HG03060 (cell line): ENCODE measurements around the gene MYO5A.
"Not testable (repeated sequence)": the region's sequence is repeated elsewhere in the genome, so short reads cannot be mapped to it uniquely, and the experiment has no call there.

Experiments used
- ATAC-seq: cut with Tn5 transposase; IDR thresholded peaks from one replicate; pipeline ENCODE4 v1.9.1; 2021; ENCODE audit warnings: low read depth, moderate number of reproducible peaks; ENCODE audit not compliant: unreplicated experiment

The MYO5A gene

GRCh38 chr15:52466716-52467115, 62.0 kb downstream of the MYO5A start:
- ATAC-seq: no peak

DNA sequence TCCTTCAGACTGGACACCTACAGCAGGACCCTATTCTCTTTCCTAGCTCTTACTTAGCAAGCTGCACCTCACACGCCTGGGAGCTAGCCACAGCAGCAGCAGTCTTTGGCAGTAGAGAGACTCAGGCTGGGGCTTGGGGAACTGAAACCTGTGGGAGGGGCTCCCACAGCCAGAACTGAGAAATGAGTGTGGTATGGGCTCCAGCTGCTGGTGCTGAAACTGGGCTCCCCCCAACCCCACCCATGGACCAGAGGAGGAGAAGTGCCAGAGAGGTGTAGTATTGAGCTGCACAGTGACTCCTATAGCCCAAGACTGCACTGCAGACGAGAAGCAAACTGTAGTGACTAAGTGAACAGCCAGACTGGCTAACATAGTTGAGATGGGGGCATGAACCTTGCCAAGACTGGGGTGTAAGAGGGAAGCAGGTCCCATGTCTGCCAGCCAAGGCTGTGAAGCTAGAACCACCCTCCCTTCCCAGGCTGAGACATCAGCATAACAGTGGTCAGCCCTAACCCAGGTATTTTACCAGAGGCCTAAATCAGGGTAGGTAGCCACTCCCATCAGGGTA, 62.5 kb downstream of the MYO5A start:
- peak; percentile 91 for ATAC-seq

DNA sequence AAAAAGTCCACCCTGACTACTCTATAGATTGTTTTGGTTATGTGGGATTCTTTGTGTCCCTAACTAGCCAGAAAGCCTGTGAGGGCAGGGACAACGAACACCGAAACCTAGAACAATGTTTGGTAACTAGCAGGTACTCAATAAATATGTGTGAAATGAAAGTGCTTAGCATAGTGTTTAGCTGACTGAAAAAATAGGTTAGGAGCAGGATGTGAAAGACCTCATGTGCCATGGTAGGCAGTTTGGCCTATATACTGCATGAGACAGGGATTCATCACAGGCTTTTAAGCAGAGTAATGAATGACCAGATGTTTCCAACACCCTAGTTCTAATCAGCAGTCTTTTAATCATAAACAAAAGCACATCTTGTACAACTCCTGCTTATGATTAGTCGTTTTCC, 64.2 kb downstream of the MYO5A start:
- peak; percentile 46 for ATAC-seq

- ATAC-seq: no peak
Observed at GRCh38 chr15:52464040-52464439, 64.6 kb downstream of the MYO5A start.

DNA sequence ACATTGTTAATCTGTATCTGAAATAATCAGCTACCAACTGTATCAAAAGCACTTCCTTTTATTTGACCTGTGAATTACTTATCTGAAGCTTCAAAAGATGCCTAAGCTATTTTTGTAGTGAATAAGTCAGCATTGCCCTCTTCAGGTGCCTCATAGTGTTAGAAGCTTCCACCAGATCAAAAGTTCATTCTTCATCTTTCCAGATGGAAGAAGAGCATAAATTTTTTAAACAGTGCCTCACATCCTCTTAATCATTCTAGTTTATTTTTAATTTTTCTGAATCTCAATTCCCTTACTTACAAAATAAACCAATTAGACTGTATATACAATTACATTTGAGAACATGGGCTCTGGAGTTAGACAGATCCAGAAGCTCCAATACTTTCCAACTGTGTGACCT, 65.0 kb downstream of the MYO5A start:
- ATAC-seq: no peak

DNA sequence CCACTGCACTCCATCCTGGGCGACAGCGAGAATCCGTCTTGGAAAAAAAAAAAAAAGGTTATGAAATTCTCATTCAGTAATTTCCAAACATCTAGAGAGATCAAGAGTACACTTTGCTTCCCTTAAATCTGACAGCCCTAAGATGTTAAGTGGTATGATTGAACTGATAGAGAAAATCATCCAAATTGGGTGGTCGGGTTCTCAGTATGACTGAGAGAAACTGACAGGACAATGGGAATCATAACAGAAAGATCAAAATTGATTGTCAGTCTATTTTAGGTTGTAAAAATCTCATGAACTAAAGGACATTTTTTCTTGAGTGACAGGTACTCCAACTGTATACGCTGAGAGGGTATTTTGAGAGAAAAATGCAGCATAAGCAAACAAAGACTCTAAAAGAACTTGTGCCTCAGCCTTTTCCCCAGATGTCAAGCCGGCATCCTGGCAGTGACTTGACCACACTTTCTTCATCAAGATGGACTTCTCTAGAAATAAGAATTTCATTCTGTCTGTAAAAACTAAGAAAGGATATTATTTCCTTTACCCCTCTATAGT, 65.8 kb downstream of the MYO5A start:
- no peak for ATAC-seq

GRCh38 chr15:52459701-52460100, 69.0 kb downstream of the MYO5A start:
- ATAC-seq: not testable (repeated sequence)

GRCh38 chr15:52459265-52459664, 69.4 kb downstream of the MYO5A start:
- ATAC-seq: not testable (repeated sequence)

GRCh38 chr15:52448011-52448890, 80.4 kb downstream of the MYO5A start:
- ATAC-seq: no peak

DNA sequence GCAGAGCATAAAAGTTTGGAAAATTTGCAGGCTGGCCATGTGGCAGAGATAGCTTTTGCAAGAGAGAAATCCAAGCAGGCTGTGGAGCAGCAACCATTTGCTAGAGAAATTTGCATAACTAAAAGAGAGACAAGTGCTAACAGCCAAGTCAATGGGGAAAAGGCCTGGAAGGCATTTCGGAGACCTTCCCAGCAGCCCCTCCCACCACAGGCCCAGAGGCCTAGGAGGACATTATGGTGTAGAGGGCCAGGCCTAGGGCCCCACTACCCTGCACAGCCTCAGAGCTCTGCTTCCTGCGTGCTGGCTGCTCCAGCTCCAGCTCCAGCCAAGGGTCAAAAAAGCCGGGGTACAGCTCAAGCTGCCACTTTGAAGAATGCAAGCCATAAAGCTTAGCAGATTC, 82.7 kb downstream of the MYO5A start:
- ATAC-seq: no peak

DNA sequence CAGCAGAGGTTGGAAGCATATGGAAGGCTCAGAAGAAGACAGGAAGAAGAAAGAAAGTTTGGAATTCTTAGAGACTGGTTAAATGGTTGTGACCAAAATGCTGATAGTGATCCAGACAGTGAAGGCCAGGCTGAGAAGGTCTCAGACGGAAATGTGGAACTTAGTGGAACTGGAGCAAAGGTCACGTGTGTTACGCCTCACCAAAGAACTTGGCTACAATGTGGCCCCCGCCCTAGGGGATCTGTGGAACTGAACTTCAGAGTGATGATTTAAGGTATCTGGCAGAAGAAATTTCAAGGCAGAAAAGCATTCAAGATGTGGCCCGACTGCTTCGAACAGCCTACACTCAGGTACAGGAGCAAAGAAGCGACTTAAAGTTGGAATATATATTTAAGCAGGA, 83.1 kb downstream of the MYO5A start:
- no peak for ATAC-seq

DNA sequence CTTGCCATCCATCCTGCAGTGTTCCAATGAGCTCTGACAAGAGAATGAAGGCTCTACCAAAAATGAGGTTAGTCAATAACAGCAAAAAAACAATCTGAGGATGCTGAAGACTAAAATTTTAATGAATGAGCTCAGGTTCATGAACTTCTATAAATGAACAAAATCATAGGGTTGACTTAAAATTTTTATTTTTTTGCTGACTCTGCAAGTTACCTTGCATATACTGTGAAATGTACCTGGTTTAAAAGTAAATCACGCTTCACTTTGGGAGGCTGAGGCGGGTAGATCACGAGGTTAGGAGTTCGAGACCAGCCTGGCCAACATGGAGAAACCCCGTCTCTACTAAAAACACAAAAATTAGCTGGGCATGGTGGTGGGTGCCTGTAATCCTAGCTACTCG, 85.5 kb downstream of the MYO5A start:
- not testable (repeated sequence) for ATAC-seq

DNA sequence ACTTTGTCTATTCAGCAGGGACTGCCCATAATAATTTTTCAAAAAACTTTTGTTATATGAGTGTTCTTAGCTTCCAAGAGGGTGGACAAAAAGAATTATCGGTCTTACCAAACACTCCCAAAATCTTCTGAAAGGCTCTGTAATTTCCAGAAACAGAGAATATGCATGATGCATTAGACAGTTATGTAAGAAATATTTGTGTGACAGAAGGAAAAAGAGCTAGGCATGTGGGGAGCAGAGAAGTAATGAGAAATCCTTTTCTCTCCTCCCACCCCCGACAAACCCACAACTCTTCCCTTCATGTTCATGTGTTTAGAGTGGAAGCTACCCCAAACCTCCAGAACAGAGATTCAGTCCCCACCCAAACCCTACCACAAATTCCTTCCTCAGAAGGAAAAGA, 86.8 kb downstream of the MYO5A start:
- no peak for ATAC-seq

DNA sequence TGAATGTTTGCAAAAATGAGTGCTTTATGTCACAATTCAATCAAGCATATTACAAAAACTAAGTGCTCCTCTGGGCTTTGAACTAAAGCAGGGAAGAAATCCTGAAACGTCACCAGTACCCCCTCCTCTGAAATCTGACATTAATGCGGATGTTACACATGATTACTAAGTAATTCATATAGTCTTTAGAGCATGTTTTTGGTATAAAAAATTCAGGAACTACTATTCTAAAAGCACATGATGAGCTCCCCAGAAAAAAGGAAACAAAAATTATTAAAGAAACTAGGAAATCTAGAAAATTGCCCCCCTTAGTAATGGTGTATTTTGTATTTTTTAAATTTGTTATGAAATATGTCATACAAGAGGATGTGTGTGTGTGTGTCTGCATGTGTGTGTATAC, 87.7 kb downstream of the MYO5A start:
- ATAC-seq: no peak

- ATAC-seq: no peak
Observed at GRCh38 chr15:52440414-52440813, 88.3 kb downstream of the MYO5A start.

DNA sequence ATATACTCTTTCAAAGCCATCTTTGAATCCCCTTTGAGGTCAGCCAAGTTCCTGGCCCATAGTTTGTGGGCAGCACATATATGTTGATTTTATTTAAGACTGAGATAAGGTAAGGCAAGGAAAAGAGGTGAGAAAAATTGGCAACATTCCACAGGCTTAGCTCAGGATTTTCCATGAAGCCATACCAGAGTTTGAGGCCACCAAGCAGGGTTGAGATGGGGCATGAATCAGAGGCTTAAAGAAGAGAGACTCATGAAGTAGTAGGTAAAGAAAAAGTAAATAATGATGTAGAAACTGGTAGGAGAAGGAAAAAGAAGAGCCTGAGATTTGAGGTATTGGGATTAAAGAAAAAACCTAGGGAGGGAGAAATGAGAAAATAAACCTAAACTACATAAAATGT, 89.2 kb downstream of the MYO5A start:
- ATAC-seq: no peak

GRCh38 chr15:52439042-52439441, 89.6 kb downstream of the MYO5A start:
- ATAC-seq: not testable (repeated sequence)

DNA sequence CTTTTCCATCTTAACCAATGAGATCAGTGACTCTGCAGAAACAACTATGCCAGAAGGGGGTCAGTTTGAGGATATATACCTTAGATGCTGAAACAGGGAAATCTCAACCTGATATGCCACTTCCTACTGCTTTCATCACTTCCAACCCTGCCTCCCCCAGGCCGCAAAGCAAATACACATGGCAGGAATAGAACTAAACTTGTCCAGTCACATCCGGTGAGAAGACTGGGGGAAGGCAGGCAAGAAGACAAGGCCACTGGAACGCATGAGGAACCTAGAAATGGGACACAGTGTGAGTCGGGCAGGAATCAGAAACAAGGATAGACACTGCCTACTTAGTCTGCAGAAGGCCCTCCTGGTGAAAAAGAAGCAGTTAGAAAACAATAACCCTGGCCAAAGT, 90.6 kb downstream of the MYO5A start:
- no peak for ATAC-seq

DNA sequence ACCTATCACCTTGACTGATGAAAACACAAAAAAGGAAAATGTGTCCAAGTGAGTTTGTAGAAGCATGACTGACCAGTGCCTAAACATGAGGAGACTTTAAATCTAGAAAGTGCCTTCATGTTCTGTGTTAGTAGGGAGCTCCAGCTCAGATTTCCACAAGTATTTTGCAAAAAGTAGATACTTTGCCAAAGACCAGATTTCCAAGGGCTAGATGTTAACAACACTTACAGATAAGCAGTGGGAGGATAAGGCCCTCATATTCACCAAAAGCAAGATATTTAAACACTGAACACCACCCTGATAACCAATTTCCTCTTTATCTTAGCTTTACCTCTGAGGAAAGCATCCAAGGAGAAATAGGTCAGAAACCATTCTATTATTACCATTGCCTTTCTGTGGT, 91.0 kb downstream of the MYO5A start:
- ATAC-seq: no peak

- ATAC-seq: no peak
Observed at GRCh38 chr15:52436981-52437380, 91.7 kb downstream of the MYO5A start.

GRCh38 chr15:52434885-52435284, 93.8 kb downstream of the MYO5A start:
- no peak for ATAC-seq

DNA sequence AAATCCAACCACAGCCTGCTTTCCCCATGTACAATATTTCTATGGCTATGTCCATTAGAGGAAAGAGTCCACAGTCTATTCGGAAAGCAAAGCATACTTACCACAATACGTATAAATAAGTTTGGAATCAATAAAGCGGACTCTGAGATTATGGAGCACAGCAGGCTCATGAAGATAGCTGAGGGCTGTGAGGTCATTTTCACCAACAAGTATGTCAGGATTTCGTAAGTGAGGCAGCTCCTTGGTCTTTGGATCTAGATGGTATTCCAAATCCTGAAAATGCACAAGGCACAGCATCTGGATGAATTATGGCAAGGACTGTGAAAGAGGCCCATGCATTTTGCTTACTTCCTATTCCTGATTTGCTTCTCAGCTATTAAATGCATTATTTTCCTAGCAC, 100.4 kb downstream of the MYO5A start:
- no peak for ATAC-seq
